GM20000 (cell line): ENCODE results near the gene SLC24A3.

Source experiments
- DNase-seq: peaks from one replicate; pipeline ENCODE4 v3.0.0; 2012; ENCODE audit warnings: low spot score
- CTCF ChIP-seq: IDR thresholded peaks from 2 replicates; pipeline ENCODE4 v1.5.1; 2012; ENCODE audit warnings: mild to moderate bottlenecking, control low read depth; ENCODE audit errors: extremely low read depth, missing control alignments

SLC24A3 gene

GRCh38 chr20:19375395-19375794, 163.0 kb downstream of the SLC24A3 start:
- no peak for TF ChIP-seq CTCF
- DNase-seq = no peak

GRCh38 chr20:19375801-19376200, 163.4 kb downstream of the SLC24A3 start:
- no peak for TF ChIP-seq CTCF
- DNase-seq = no peak

- no peak for DNase-seq
- TF ChIP-seq CTCF = no peak
These were observed 164.2 kb downstream of the SLC24A3 start for GRCh38 chr20:19376451-19377229.

- TF ChIP-seq CTCF = no peak
- no peak for DNase-seq
These were observed 165.6 kb downstream of the SLC24A3 start for GRCh38 chr20:19378058-19378457.

GRCh38 chr20:19380211-19380610, 167.8 kb downstream of the SLC24A3 start:
- TF ChIP-seq CTCF = no peak
- no peak for DNase-seq

GRCh38 chr20:19381947-19382346, 169.5 kb downstream of the SLC24A3 start:
- TF ChIP-seq CTCF = no peak
- no peak for DNase-seq

- no peak for TF ChIP-seq CTCF
- no peak for DNase-seq
These were observed 170.2 kb downstream of the SLC24A3 start for GRCh38 chr20:19382386-19383340.
